ENCODE results near the gene OAS3.

GRCh38 chr12:112961074-112961473, 22.8 kb downstream of the OAS3 start:
- TF ChIP-seq, protein P1, sequence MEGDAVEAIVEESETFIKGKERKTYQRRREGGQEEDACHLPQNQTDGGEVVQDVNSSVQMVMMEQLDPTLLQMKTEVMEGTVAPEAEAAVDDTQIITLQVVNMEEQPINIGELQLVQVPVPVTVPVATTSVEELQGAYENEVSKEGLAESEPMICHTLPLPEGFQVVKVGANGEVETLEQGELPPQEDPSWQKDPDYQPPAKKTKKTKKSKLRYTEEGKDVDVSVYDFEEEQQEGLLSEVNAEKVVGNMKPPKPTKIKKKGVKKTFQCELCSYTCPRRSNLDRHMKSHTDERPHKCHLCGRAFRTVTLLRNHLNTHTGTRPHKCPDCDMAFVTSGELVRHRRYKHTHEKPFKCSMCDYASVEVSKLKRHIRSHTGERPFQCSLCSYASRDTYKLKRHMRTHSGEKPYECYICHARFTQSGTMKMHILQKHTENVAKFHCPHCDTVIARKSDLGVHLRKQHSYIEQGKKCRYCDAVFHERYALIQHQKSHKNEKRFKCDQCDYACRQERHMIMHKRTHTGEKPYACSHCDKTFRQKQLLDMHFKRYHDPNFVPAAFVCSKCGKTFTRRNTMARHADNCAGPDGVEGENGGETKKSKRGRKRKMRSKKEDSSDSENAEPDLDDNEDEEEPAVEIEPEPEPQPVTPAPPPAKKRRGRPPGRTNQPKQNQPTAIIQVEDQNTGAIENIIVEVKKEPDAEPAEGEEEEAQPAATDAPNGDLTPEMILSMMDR (IDR thresholded peaks at IDR 0.05) = no peak
- no peak for TF ChIP-seq POLR2A (IDR thresholded peaks at IDR 0.05)
- TF ChIP-seq POLR2AphosphoS5 (IDR thresholded peaks at IDR 0.05) = no peak

Measured in breast epithelium (tissue), 3 donors.